Measurements from ENCODE around the gene PMFBP1. TPM values are rescaled to one million over a fixed set of nuclear protein-coding genes. Genes with fewer than 3 reads are reported as not detected.

The PMFBP1 gene
- total and polyA plus RNA-seq, 2 experiments from 2014 or later, result 1.7 to 5.1 TPM

Other genes starting within 250 kb of the PMFBP1 start
- 0.04 TPM in 1 of 2 replicates, not detected in the other for gene PKD1L3, start 171.8 kb downstream of the PMFBP1 start, total RNA-seq
- 0.02 TPM in 1 of 2 replicates, not detected in the other for gene PKD1L3, start 171.8 kb downstream of the PMFBP1 start, polyA plus RNA-seq
- gene DHODH, start 163.4 kb downstream of the PMFBP1 start, total RNA-seq, result 10.7 and 11.5 TPM in 2 replicates
- gene DHODH, start 163.4 kb downstream of the PMFBP1 start, polyA plus RNA-seq, result 10.2 and 11.9 TPM in 2 replicates
- gene HP, start 117.7 kb downstream of the PMFBP1 start, total RNA-seq, result not detected in 2 replicates
- gene HP, start 117.7 kb downstream of the PMFBP1 start, polyA plus RNA-seq, result 0.45 TPM in 1 of 2 replicates, not detected in the other
- not detected in 2 replicates for gene HPR, start 108.9 kb downstream of the PMFBP1 start, total RNA-seq
- not detected in 2 replicates for gene HPR, start 108.9 kb downstream of the PMFBP1 start, polyA plus RNA-seq
- 3.6 TPM in 2 replicates for gene TXNL4B, start 78.5 kb downstream of the PMFBP1 start, total RNA-seq
- 2.8 and 5.1 TPM in 2 replicates for gene TXNL4B, start 78.5 kb downstream of the PMFBP1 start, polyA plus RNA-seq
- gene DHX38, start 78.3 kb downstream of the PMFBP1 start, total RNA-seq, result 36.9 and 39.4 TPM in 2 replicates
- gene DHX38, start 78.3 kb downstream of the PMFBP1 start, polyA plus RNA-seq, result 24.8 and 26.2 TPM in 2 replicates

Data from cardiac muscle cell (in vitro differentiated cells and primary cell).